IPS DF 4.7 (cell line): ENCODE results near the gene INPP1.
"Not testable (repeated sequence)": the region's sequence is repeated elsewhere in the genome, so short reads cannot be mapped to it uniquely, and the experiment has no call there.

ENCODE experiments used
- DNase-seq: peaks from one replicate; pipeline ENCODE4 v3.0.0-alpha.2; 2013; ENCODE audit warnings: low spot score; ENCODE audit errors: extremely low read depth

Gene INPP1

DNA sequence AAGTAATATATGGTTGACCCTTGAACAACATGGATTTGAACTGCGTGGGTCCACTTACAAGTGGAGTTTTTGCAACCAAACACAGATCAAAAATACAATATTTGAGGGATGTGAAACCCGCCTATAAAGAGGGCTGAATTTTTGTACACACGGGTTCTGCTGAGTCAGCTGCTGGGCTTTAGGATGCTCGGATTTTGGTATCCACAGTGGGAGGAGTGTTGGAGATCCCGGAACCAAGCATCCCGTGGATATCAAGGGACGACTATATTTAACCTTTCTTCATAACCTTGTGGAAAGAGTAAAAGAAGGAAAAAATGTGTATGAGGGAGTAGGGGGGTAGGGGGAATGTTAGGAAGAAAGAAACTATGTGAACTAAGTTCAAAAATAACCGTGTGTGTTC, 10.0 kb upstream of the INPP1 start:
- no peak for DNase-seq

DNA sequence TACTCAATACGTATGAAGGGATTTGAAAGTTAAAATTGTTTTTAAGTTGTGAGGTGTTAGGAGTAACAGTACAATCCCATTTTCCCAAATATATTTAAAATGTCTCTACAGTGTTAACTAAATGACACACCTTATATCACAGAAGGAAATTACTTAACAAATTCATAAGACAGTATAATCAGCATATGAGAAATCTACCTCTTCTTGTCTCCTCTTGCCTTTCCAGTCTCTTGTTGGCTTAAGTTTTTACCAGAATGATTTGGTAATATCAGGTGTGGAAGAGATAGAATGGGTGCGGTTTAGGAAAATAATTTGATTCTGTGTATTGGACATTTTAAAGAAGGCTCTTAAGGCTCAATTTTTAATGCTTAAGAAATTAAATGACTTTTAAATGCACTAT, 9.5 kb upstream of the INPP1 start:
- DNase-seq: no peak

DNA sequence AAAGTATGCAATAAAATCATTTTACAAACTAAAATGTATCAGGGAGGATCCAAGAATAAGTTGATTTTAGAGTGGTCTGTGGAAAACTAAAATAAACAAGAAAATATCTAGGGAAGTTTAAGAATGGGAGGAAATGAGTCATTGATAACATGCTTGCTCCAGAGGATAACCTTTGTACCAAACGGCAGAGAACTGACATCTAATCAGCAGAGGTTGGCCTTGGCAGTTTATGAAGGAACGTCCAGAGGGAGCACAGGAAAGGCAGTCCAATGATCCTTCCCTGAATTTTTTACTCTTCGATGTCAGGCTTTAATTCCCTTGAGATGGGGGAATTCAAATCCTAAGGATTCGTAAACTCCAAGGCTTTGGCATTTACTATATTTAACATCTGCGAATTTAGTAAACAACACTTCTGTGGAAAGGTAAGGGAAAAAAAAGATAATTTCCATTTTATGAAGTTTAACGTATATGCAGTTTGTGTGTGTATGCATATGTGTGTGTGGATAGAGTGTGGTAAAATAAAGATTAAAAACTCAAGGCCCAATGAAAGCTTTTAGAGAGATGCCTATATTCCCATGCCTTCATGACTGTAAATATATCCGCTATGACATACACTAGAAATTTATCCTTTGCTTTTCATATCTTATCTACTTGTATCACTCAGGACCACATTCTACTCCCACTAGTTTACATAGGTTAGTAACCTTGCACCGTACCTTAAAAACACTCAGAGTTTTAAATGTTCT, 8.7 kb upstream of the INPP1 start:
- DNase-seq: no peak

DNA sequence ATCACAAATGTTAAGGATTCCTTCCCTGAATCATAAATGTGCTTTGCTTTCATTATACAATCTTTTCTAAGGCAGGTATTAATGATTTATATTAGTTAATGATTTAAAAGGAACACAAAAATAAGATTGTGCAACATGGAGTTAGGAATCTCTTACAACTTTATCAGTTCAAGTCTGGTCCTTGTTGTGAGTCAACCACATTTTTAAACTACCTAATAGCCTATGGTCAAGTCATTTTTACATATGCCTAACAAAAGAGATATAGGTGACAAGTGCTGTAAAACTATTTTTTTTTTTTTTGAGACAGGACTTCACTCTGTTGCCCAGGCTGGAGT, 8.2 kb upstream of the INPP1 start:
- DNase-seq: no peak

DNA sequence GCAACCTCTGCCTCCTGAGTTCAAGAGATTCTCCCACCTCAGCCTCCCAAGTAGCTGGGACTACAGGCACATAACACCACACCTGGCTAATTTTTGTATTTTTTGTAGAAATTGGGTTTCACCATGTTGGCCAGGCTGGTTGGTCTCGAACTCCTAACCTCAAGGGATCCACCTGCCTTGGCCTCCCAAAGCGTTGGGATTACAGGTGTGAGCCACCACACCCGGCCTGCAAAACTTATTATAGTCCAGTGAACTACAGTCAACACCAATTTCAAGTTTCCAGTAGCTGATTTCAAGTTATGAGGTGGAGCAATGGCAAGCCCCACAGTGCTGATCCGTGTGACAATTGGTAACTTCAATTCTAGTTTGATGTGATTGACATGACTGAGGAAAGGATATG, 7.8 kb upstream of the INPP1 start:
- not testable (repeated sequence) for DNase-seq

DNA sequence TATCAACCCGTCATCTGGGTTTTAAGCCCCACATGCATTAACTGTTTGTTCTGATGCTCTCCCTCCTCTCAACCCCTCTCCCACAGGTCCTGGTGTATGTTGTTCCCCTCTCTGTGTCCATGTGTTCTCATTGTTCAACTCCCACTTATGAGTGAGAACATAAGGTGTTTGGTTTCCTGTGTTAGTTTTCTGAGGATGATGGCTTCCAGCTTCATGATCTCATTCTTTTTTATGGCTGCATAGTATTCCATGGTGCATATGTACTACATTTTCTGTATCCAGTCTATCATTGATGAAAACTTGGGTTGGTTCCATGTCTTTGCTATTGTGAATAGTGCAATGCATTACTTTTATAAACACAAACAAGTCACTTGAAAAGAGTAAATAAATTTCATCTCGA, 7.0 kb upstream of the INPP1 start:
- DNase-seq: no peak

DNA sequence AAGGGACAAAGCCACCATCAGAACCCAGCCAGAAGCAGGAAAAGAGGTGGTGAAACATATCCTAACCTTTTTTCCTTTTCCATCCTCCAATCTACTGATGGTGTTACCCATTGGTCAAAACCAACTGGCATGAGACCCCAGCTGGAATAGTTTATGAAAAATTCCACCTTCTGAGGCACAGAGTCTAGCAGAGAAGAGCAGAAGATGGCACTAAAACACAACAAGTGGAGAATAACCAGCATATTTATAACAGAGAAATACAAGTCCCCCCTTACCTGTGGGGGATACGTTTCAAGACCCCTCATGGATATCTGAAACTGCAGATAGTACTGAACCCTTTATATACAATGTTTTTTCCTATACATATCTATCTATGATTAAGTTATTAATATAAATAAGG, 4.9 kb upstream of the INPP1 start:
- no peak for DNase-seq

DNA sequence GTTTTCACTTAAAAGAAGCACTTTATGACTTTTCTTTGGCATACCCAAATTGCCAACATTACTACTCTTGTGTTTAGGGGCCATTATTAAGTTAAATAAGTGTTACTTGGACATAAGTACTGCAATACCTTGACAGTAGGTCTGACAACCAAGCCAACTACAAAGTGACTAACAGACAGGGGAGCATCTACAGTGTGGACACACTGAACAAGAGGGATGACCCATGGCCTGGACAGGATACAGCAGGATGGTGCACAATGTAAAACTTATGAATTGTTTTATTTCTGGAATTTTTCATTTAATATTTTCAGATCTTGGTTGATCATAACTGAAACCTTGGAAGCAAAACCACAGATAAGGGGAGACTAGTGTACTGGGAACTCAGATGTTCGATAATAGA, 4.0 kb upstream of the INPP1 start:
- DNase-seq: no peak

DNA sequence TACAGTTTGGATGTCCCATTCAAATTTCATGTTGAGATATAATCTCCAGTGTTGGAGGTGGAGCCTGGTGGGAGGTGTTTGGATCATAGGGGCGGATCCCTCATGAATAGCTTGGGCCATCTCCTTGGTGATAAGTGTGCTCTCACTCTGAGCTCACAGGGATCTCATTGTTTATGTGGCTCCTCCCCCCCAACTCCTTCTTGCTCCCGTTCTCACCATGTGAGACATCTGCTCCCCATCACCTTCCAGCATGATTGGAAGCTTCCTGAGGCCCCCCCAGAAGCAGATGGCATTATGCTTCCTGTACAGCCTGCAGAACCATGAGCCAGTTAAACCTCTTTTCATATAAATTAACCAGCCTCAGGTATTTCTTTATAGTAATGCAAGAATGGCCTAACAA, 3.0 kb upstream of the INPP1 start:
- DNase-seq: no peak

DNA sequence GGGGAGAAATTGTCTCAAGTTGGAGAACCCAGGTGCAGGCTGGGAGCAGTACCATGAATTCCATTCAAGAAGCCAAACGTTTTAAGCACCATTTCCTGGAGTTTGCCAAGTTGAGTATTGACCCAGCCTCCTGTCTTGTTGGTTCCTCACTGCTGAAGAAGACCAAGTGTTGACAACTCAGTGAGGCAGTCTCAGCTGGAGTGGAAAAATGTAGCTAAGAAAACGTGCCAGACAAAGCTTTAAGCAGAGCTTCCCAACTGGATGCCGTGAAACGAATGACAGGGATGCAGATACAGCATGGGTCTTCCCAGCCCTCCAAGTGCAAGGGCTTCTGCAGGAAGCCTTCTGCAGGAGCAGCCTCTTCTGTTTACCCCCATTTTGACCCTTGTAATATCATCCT, 778 bp upstream of the INPP1 start:
- DNase-seq: no peak

DNA sequence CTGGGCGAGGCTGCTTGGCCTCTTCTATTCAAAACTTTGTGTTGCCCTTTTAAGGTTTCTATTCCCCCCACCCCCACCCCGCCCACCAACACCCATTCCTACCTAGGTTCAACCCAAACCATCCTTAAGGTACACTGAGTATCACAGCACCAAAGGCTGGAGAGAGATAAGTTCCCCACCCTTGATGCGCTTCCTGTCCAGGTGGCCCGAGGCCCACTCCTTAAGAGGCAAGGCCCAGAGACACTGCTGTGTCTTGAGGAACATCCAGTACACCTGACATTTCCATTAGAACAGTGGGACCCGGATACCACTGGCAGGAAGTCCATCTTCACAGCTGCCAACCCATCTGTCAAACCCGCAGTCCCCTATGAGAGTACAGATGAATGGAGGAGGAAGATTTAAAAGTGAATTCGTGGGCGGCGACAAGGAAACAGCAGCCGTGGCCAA, 277 bp upstream of the INPP1 start:
- no peak for DNase-seq

DNA sequence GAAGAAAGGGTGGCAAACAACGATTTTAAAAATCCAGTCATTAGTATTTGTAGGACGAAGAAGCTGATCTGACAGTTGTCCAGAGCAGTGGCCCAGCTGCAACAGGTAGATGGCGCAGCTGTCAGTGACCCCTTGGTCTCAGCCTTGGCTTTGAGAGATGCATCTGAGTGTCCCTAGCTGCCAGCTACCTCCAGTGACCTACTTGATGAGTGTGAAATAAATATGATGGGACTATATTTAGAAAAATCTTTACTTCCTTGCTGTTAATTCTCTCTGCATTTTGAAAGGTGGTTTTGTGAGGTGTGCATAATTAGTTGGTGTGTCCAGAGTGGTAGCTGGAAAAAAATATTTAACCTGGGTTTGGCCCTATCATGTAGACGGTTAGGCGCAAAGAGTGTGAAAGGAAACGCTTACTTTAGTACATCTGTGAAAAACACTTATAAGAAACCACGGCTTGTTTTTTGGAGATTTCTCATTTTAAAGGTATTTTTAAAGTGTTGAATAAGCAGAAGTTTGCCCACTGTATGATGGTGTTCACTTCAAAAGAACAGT, 963 bp downstream of the INPP1 start:
- DNase-seq: no peak

DNA sequence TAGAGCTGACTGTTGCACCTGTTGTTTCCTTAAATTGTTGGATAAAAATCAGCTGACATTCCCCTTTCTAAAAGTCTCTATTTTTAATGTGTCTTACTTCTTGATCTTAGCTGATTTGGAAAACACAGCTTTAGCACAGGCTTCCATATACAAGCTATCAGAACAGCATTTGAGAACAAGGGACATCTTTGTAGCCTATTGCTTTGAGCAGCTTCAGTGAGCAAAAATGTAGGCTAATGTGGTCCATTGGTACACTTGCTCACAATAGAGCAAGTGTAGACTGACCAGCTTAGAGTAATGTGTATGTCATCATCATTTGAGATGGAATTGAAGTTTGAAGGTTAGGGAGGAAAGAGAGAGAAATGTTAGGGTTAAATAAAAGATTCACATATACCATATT, 7.0 kb downstream of the INPP1 start:
- no peak for DNase-seq

DNA sequence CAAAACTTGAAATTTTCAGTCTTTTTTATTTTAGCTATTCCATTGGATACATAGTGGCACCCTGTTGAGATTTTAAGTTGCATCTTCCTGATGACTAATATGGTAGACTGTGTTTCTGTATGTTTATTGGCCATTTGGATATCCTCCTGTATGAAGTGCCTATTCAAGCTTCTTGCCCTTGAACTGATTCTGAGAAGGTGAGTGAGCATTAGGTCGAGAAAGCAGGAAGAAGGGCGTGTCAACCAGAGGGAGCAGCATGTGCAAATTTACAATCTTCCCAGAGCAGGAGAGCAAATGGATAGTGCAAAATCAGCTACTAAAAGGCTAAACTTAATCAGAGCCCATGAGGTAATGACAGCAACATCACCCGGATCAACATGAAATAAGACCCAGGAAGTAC, 8.6 kb downstream of the INPP1 start:
- DNase-seq: no peak

DNA sequence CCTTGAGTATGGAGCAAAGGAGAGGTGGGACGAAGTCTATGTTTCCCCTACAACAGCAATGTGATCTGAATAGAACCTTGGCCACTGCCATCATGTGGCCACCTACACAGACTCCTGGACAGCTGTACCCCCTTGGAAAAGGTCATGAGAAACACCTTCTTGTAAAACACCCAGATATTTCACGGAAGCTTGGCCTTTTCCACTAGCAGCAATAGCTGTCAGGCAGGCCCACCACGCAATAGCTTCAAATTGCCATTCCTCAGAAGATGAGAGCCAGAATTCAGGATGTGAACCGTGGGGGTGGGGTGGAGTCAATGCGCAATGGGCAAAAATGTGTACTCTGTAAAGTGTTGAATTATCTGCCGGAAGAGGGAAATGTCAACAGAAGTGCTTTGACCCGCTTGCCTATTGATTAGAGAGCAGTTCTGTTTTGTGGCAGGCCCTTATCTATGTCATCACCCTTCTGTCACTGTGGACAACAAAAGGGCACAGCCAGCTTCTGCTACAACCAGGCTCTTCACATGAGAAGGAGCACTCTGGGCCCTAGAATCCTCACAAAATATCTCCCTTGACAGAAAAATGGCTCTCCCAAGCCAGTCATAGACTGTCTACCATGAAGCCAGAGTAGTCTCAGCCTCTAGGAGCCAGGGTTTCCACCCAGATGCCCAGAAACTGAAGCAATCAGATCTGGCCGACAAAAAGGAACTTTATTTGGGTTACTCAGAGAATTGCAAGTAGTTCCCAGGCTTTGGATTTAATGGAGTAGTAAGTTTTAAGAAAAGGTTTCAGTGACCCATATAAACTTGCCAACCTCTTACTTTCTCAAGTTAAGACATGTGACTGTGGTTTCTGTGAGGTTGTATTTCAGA, 9.5 kb downstream of the INPP1 start:
- no peak for DNase-seq

DNA sequence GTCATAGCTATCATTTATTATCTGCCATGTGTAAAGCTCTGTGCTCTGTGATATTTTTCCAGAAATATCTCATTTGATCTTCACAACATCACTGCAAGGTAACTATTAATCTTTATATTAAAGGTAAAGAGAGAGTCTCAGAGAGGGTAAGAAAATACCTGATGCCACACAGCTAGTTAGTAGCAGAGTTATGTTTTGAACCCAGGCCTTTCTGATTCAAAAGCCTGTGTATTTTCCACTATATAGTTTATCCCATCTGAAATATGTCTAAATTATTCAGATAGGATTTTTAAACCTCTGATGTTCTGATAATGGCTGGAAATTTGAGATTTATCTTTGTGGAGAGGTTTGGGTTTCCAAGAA, 10.1 kb downstream of the INPP1 start:
- DNase-seq: no peak

DNA sequence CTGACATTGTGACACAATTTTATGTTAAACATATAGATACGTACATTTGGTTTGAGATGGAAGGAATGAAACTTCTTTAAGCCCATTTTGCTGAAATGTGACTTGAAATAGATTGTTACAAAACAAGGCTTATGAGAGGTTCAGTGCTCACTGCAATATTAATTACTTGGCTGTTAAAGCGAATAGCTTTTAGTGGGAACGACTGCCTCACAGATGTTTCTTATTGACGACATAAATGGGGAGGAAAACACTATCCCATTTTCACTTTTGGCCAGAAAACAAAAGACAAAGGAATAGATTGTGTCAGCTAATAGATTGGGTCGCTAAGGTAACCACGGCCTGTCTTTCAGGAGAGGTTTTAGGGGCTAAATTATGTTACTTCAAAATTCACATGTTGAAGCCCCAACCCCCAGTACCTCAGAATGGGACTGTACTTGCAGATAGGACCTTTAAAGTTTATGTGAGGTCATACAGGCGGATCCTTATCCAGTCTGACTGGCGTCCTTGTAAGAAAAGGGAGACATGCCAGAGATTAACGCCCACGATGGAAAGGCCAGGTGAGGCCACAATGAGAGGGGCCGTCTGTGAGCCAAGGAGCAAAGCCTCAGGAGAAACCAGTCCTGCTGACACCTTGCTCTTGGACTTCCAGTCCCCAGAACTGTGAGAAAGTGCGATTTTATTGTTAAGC, 10.8 kb downstream of the INPP1 start:
- DNase-seq: no peak

DNA sequence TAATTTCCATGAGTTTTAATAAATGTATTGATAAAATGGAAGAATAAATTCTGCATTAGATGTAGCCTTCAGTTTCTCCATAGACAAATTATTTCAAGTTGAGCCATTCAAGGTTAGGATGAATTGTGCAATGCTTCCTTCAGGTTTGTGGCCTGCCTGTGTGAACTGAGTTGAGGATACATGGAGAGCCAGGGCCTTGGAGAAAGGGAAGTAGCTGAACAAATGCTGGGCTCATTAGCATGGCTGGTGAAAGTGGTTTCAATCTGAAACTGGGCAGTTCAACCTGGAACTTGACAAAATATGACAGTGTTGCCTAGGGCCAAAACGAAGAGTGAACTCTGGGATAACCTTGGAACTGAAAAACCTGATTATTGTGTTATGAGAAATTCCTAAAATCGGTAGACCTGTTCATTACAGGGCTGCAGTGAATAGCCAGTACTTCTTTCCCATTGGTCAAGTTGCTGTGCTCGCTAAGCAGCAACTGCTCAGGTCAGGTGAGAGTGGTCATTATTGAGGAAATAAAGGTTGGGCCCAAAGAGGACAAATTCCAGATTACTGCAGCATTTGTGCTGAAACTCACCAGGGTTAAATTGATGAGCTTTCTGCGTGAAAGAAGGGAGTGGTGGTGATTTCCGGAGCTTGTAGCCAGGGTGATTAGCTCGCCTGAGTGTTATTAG, 12.7 kb downstream of the INPP1 start:
- DNase-seq: no peak

DNA sequence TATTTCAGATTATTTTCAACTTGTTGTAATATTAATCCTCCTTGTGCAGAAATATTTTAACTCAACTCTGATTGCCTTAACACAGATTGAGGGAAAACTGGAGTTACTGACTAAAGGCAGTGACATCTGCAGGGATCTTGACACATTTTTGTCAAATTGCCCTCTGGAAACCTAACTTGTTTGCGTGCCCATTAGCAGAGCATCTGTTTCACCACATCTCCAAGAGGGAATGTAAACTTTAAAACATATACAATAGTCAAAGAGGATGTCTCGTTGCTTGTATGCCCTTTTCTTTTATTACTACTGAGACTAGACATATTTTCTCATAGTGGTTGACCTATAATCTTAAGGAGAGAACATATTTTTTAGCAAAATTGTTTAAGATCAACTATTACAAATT, 14.2 kb downstream of the INPP1 start:
- DNase-seq: no peak

DNA sequence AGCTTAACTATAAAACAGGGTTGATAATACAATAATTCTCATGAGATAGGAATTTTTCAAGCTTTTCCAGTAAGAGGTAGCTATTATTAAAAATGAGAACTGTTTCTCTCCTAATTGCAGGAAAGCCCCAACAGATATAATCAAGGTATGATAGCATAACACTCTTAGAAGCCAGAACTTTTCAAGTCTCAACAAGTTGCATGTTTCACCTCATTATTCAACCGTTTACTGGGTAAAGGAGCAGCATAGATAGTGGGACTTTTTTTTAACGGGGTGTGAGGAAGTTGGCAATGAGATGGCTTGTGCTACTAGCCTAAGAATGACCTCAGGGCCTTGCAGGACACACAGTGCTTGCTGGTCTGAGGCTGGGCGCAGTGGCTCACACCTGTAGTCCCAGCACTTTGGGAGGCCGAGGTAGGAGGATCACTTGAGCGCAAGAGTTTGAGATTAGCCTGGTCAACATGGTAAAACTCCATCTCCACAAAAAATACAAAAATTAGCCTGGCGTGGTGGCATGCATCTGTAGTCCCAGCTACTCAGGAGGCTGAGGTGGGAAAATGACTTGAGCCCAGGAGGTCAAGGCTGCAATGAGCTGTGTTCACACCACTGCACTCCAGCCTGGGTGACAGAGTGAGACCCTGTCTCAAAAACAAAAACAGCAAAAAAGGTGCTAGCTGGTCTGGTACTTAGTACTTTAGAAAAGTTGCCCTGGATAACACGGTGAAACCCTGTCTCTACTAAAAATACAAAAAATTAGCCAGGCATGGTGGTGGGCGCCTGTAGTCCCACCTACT, 15.5 kb downstream of the INPP1 start:
- not testable (repeated sequence) for DNase-seq

DNA sequence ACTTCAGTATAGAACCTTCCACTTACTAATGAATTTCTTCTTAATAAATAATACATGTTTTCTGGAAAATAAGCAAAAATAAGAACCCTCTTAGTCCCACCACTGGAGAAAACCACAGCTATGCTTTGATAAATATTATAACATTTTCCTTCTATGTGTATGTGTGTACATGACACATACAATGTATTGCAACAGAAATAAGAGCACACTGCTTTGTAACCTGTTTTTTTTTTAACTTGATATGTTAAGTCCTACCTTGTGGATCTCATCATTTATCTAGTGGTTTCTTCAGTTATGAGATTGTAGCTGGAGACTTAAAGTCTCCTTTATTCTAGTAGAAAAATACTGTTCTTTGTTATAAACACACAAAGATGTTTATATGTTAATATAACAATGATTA, 17.2 kb downstream of the INPP1 start:
- no peak for DNase-seq
